Measurements from ENCODE around the gene TMEM129. TPM values are rescaled to one million over a fixed set of nuclear protein-coding genes. Genes with fewer than 3 reads are reported as not detected.

Gene TMEM129
- total and polyA plus RNA-seq, 2 experiments from 2014 or later, result 16.4 to 64.4 TPM

- Histone ChIP-seq H3K4me1 (ENCODE audit: insufficient read depth) (no peaks in the 10 kb centered on the region), H3F3A (replicated peaks; ENCODE audit: low read depth) (peaks cover 5% of the 10 kb centered on the region; the same call in 1 of the 2 replicates), H3K27ac (ENCODE audit: low read depth) (no peak overlapping the region), H3K9me2 (ENCODE audit: insufficient read depth) (no peaks in the 10 kb centered on the region), H3K4me3 (no peak overlapping the region), H3K4me2 (no peak overlapping the region), H4K20me1 (replicated peaks; ENCODE audit: insufficient read depth) (0 out of 2 replicates have a peak, but pooled peaks cover 4% of the 10 kb centered on the region), H2AFZ (no peak overlapping the region), H3K79me2 (replicated peaks; ENCODE audit: insufficient read depth) (0 out of 2 replicates have a peak, but pooled peaks cover 1% of the 10 kb centered on the region), H3K36me3 (ENCODE audit: insufficient read depth) (peaks cover 58% of the 10 kb centered on the region), H3K27me3 (ENCODE audit: insufficient read depth) (no peaks in the 10 kb centered on the region)
- no peak for TF ChIP-seq CREB1 (CRISPR knock-in tag; IDR thresholded peaks at IDR 0.05; ENCODE audit: low read depth)
- TF ChIP-seq ZNF114 (CRISPR knock-in tag; IDR thresholded peaks at IDR 0.05), result no peak
- no peak for TF ChIP-seq ZNF462 (CRISPR knock-in tag; IDR thresholded peaks at IDR 0.05)
- TF ChIP-seq ZNF331 (CRISPR knock-in tag; IDR thresholded peaks at IDR 0.05; ENCODE audit: low read depth), result no peak
- TF ChIP-seq STAT1 (IDR thresholded peaks at IDR 0.05; ENCODE audit: unreplicated experiment), result no peak
- no peak for TF ChIP-seq POLR2AphosphoS5 (IDR thresholded peaks at IDR 0.05; ENCODE audit: low read depth)
- TF ChIP-seq NANOG (IDR thresholded peaks at IDR 0.05; ENCODE audit: borderline replicate concordance), result no peak
- no peak for TF ChIP-seq JUNB (IDR thresholded peaks at IDR 0.05; ENCODE audit: unreplicated experiment)
- TF ChIP-seq CTCF (conservative IDR thresholded peaks at IDR 0.05; ENCODE audit: low read depth in 2 of 2), result no peak
- TF ChIP-seq EZH2 (IDR thresholded peaks at IDR 0.05; ENCODE audit: low read depth, unreplicated experiment), result no peak
- TF ChIP-seq REST (IDR thresholded peaks at IDR 0.05; ENCODE audit: unreplicated experiment), result no peak
- TF ChIP-seq ETS1 (IDR thresholded peaks at IDR 0.05), result no peak
- no peak for TF ChIP-seq EZH2phosphoT487 (IDR thresholded peaks at IDR 0.05; ENCODE audit: unreplicated experiment)
- peaks cover 31% of the 10 kb centered on the region for H3K9me3 Mint-ChIP-seq
- H3K36me3 Mint-ChIP-seq (ENCODE audit: low read depth), result peaks cover 95% of the 10 kb centered on the region
- H3K27me3 Mint-ChIP-seq (ENCODE audit: insufficient read depth, low read depth, poor library complexity), result peaks cover 34% of the 10 kb centered on the region
- DNase-seq (ENCODE audit: low spot score) (no peak), ATAC-seq (no peak)
- no peak overlapping the region for H3K27ac Mint-ChIP-seq
- no peaks in the 10 kb centered on the region; the same call in 2 of the 3 replicates for H3K4me1 Mint-ChIP-seq
- no peak overlapping the region for H3K4me3 Mint-ChIP-seq
Measured at GRCh38 chr4:1739358-1739757, 18.2 kb upstream of the TMEM129 start.

Data from GM23338 (cell line).